Measurements from ENCODE around the gene TLL2. TPM values are rescaled to one million over a fixed set of nuclear protein-coding genes. Genes with fewer than 3 reads are reported as not detected.

Gene TLL2
- total RNA-seq, 1 experiment from 2014 or later: 0.14 TPM

DNA sequence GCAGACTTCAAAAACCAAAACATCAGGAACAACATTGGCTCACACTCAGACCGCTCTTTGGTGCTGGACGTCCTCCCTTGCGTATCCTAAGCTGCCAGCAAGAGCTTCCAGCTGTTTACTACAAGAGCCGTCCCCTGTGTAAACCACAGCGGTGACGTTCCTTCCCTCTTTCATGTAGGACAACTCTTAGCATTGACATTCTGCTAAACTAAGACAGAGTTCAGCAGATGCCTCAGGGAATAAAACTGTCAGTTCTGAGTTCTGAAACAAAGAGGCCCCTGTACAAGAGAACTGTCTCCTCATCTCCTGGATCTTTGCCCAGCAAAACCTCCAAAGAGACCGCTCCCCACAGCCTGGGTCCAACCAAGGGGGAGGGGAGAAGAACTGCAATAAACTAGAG lies 97.1 kb downstream of the TLL2 start:
- Mint-ChIP-seq H3K9me3 (ENCODE audit: unreplicated experiment) (no peaks in the 10 kb centered on the region), H3K27ac (ENCODE audit: unreplicated experiment) (no peak overlapping the region), H3K4me1 (ENCODE audit: low read depth, unreplicated experiment) (no peaks in the 10 kb centered on the region), H3K27me3 (ENCODE audit: insufficient read depth, unreplicated experiment) (peaks cover 7% of the 10 kb centered on the region), H3K36me3 (ENCODE audit: insufficient read depth, unreplicated experiment) (no peaks in the 10 kb centered on the region), H3K4me3 (ENCODE audit: unreplicated experiment) (no peak overlapping the region)
- no peak overlapping the region for H3K4me3 ChIP-seq (ENCODE audit: low read depth, low read length)
- TF ChIP-seq, protein P1, sequence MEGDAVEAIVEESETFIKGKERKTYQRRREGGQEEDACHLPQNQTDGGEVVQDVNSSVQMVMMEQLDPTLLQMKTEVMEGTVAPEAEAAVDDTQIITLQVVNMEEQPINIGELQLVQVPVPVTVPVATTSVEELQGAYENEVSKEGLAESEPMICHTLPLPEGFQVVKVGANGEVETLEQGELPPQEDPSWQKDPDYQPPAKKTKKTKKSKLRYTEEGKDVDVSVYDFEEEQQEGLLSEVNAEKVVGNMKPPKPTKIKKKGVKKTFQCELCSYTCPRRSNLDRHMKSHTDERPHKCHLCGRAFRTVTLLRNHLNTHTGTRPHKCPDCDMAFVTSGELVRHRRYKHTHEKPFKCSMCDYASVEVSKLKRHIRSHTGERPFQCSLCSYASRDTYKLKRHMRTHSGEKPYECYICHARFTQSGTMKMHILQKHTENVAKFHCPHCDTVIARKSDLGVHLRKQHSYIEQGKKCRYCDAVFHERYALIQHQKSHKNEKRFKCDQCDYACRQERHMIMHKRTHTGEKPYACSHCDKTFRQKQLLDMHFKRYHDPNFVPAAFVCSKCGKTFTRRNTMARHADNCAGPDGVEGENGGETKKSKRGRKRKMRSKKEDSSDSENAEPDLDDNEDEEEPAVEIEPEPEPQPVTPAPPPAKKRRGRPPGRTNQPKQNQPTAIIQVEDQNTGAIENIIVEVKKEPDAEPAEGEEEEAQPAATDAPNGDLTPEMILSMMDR (IDR thresholded peaks at IDR 0.05; ENCODE audit: insufficient read depth in 1 of 2, low read depth in 1 of 2, low read length in 1 of 2, severe bottlenecking in 1 of 2, unreplicated experiment in 1 of 2): no peak
- H3K4me1 ChIP-seq: no peaks in the 10 kb centered on the region
- ChIA-PET CTCF (no interaction called here), POLR2A (no interaction called here)
- H3K9me3 ChIP-seq: no peaks in the 10 kb centered on the region
- no peaks in the 10 kb centered on the region for H3K36me3 ChIP-seq (ENCODE audit: control insufficient read depth, insufficient read depth, low read length)
- no peak for DNase-seq
- BruUV-seq (replicated peaks): no TSS peak
- no peaks in the 10 kb centered on the region for H3K27me3 ChIP-seq (replicated peaks; ENCODE audit: control insufficient read depth, insufficient read depth, low read length)
- intact Hi-C loops (cut with micrococcal nuclease; ENCODE audit: unreplicated experiment): no loop called here

DNA sequence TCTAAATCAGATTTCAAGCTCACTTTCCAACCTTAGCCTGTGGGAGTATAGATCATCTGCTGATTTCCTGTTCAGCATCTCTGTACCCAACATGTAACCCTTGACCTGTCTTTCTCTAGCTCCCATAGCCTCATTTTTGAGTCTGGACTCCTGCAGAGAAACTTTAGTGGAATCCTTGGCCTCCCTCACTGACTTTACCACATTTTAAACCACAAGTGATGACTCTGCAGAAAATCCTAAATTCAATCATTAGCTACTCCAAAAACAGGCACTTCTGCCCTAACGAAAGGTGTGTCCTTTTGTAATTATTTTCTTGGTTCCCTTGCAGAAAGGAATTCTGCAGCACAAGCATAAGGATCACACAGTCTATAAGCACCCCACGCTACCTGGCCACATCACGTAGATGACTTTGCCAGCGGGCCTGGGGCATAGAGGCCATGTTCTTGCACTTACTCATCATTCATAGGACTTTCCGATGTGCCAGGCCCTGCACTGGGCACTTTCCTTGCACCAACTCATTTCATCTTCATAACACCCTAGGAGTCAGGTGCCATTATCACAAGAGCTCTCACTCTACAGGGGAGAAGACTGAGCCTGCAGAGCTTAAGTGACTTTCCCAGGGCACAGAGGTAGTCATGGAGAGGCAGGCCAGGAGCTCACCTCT lies 97.7 kb downstream of the TLL2 start:
- TF ChIP-seq, protein P1 (IDR thresholded peaks at IDR 0.05; ENCODE audit: insufficient read depth in 1 of 2, low read depth in 1 of 2, low read length in 1 of 2, severe bottlenecking in 1 of 2, unreplicated experiment in 1 of 2): no peak
- Histone ChIP-seq H3K4me3 (ENCODE audit: low read depth, low read length) (no peak overlapping the region), H3K27me3 (replicated peaks; ENCODE audit: control insufficient read depth, insufficient read depth, low read length) (no peaks in the 10 kb centered on the region), H3K36me3 (ENCODE audit: control insufficient read depth, insufficient read depth, low read length) (no peaks in the 10 kb centered on the region), H3K4me1 (no peaks in the 10 kb centered on the region), H3K9me3 (no peaks in the 10 kb centered on the region)
- DNase-seq: no peak
- no peak overlapping the region for H3K4me3 Mint-ChIP-seq (ENCODE audit: unreplicated experiment)
- ChIA-PET CTCF (interaction anchor here (0.7 to 0.9 kb wide), 2 partner anchors 95 to 568 kb away, joined by 3 read pairs; no protein-coding TSS in a partner anchor), POLR2A (no interaction called here)
- H3K27ac Mint-ChIP-seq (ENCODE audit: unreplicated experiment): no peak overlapping the region
- no peaks in the 10 kb centered on the region for H3K36me3 Mint-ChIP-seq (ENCODE audit: insufficient read depth, unreplicated experiment)
- H3K27me3 Mint-ChIP-seq (ENCODE audit: insufficient read depth, unreplicated experiment): peaks cover 7% of the 10 kb centered on the region
- intact Hi-C loops (cut with micrococcal nuclease; ENCODE audit: unreplicated experiment): no loop called here
- H3K9me3 Mint-ChIP-seq (ENCODE audit: unreplicated experiment): no peaks in the 10 kb centered on the region
- no peaks in the 10 kb centered on the region for H3K4me1 Mint-ChIP-seq (ENCODE audit: low read depth, unreplicated experiment)
- no TSS peak for BruUV-seq (replicated peaks)

DNA sequence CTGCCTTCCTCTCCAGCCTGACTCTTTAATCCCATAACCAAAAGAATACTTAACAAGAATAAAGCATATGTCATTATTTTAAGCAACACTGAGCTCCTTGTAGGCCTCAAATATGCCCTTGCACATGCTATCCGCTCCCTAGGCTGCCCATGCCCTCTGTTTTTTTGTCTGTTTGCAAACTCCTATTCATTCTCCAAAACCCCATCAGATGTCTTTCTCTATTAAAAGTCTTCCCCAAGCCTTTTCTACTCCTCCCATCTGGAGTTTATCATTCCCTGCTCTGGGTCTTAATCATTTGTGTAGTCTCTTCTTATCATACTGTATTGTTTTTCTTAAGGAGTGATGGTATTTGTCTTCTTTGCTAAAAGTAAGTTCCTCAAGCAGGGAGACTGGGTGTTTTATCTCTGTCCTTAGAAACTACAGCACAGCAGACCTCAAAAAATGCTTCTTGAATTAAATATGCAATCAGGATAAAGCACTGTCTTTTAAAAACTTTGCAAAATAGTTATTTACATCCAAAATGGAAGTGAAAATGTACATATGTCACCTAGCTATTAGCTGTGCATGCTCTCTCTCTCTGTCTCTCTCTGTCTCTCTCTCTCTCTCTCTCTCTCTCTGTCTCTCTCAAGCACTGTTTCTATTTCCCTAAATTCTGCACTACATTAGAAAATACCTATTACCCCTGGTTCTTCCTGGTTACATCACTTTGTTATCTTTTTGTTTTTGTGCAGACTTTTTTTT lies 98.4 kb downstream of the TLL2 start:
- no peaks in the 10 kb centered on the region for H3K36me3 Mint-ChIP-seq (ENCODE audit: insufficient read depth, unreplicated experiment)
- no peak overlapping the region for H3K4me3 Mint-ChIP-seq (ENCODE audit: unreplicated experiment)
- no peak overlapping the region for H3K27ac Mint-ChIP-seq (ENCODE audit: unreplicated experiment)
- intact Hi-C loops (cut with micrococcal nuclease; ENCODE audit: unreplicated experiment): no loop called here
- ChIA-PET POLR2A (no interaction called here), CTCF (interaction anchor here (0.7 to 0.9 kb wide), 2 partner anchors 96 to 569 kb away, joined by 3 read pairs; no protein-coding TSS in a partner anchor)
- Histone ChIP-seq H3K9me3 (no peaks in the 10 kb centered on the region), H3K4me3 (ENCODE audit: low read depth, low read length) (no peak overlapping the region), H3K36me3 (ENCODE audit: control insufficient read depth, insufficient read depth, low read length) (no peaks in the 10 kb centered on the region), H3K4me1 (no peaks in the 10 kb centered on the region), H3K27me3 (replicated peaks; ENCODE audit: control insufficient read depth, insufficient read depth, low read length) (no peaks in the 10 kb centered on the region)
- H3K9me3 Mint-ChIP-seq (ENCODE audit: unreplicated experiment): no peaks in the 10 kb centered on the region
- BruUV-seq (replicated peaks): no TSS peak
- TF ChIP-seq, protein P1 (IDR thresholded peaks at IDR 0.05; ENCODE audit: insufficient read depth in 1 of 2, low read depth in 1 of 2, low read length in 1 of 2, severe bottlenecking in 1 of 2, unreplicated experiment in 1 of 2): no peak
- no peaks in the 10 kb centered on the region for H3K4me1 Mint-ChIP-seq (ENCODE audit: low read depth, unreplicated experiment)
- no peak for DNase-seq
- H3K27me3 Mint-ChIP-seq (ENCODE audit: insufficient read depth, unreplicated experiment): peaks cover 7% of the 10 kb centered on the region
